Right lobe of liver (tissue), 4 donors: ENCODE results near the gene OPTC.

Experiments used
- POLR2A ChIP-seq: fragments of 450-650 bp; IDR thresholded peaks from one replicate; pipeline ENCODE4 v1.6.1; 2017; ENCODE audit warnings: antibody characterized with exemption, mild to moderate bottlenecking
- TF ChIP-seq, protein P1 (sequence below), 4 donors: fragments of 200-600 bp in 3 of 4; fragments of 450-650 bp in 1 of 4; IDR thresholded peaks; one replicate each; pipeline versions ENCODE4 v1.5.1 to v1.8.0; 2016 to 2022; ENCODE audit warnings: antibody characterized with exemption in 4 of 4, mild to moderate bottlenecking in 2 of 4
- donor health status: DM: no; HTN: no; CAD: no.
- donor health status: DM: no; HTN: no; CAD: no.
- donor health status: DM: no; HTN: yes; CAD: no.

DNA sequence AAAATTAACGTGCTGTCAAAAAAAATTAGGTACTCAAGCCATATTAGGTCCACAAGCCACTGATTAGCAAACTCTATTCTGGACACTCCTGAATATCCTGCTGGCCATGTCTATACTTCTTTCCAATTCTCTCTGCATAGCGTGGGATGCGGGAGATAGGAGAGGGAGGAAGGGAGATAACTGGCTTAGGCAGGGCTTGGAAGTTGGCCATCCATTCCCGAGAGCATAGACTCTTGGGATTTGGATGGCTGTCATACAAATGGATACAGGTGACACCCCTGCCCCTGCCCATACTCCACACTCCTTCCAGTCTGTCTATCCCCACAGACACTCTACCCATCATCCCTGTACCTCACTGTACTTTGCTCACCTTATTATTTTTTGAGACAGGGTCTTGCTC, 20.7 kb upstream of the OPTC start:
- TF ChIP-seq, protein P1, sequence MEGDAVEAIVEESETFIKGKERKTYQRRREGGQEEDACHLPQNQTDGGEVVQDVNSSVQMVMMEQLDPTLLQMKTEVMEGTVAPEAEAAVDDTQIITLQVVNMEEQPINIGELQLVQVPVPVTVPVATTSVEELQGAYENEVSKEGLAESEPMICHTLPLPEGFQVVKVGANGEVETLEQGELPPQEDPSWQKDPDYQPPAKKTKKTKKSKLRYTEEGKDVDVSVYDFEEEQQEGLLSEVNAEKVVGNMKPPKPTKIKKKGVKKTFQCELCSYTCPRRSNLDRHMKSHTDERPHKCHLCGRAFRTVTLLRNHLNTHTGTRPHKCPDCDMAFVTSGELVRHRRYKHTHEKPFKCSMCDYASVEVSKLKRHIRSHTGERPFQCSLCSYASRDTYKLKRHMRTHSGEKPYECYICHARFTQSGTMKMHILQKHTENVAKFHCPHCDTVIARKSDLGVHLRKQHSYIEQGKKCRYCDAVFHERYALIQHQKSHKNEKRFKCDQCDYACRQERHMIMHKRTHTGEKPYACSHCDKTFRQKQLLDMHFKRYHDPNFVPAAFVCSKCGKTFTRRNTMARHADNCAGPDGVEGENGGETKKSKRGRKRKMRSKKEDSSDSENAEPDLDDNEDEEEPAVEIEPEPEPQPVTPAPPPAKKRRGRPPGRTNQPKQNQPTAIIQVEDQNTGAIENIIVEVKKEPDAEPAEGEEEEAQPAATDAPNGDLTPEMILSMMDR (IDR thresholded peaks at IDR 0.05): no peak
- TF ChIP-seq POLR2A: no peak
